ENCODE results near the gene GC. TPM values are rescaled to one million over a fixed set of nuclear protein-coding genes. Genes with fewer than 3 reads are reported as not detected.

GC gene
- total and polyA plus RNA-seq, 2 of the 8 experiments (the other 6 are each of a cell fraction or from before 2014, with no cell fraction given), result 0.09 to 0.34 TPM

GRCh38 chr4:71784569-71785197 lies 804 bp upstream of the GC start:
- Histone ChIP-seq H3K4ac (replicated peaks; ENCODE audit: insufficient read length, low read depth, low read length) (no peak overlapping the region), H2AFZ (ENCODE audit: low read length) (no peak overlapping the region), H4K91ac (replicated peaks; ENCODE audit: insufficient read length, low read length) (no peak overlapping the region), H3K23ac (ENCODE audit: insufficient read length) (no peak overlapping the region), H3K18ac (ENCODE audit: extremely low read depth, low read length) (no peak overlapping the region), H3K14ac (ENCODE audit: insufficient read length) (no peak overlapping the region), H3K27ac (ENCODE audit: low read depth, low read length) (no peak overlapping the region), H4K20me1 (replicated peaks in 1 of 2; ENCODE audit: control insufficient read depth in 1 of 2, insufficient read depth in 2 of 2, low read length in 2 of 2) (no peaks in the 10 kb centered on the region), H2BK20ac (ENCODE audit: low read length) (no peak overlapping the region), H3K9ac (replicated peaks in 1 of 4; ENCODE audit: extremely low read depth in 1 of 4, low read depth in 3 of 4, low read length in 3 of 4) (no peak overlapping the region), H3K79me1 (ENCODE audit: low read depth, low read length) (no peaks in the 10 kb centered on the region), H3K56ac (replicated peaks; ENCODE audit: insufficient read length, low read depth, low read length) (no peak overlapping the region), H2BK12ac (ENCODE audit: low read depth, low read length) (no peak overlapping the region), H3K4me1 (replicated peaks in 1 of 4; ENCODE audit: control insufficient read depth in 3 of 4, insufficient read depth in 4 of 4, low read length in 3 of 4) (no peaks in the 10 kb centered on the region), H3K4me2 (ENCODE audit: insufficient read depth in 1 of 2, low read depth in 2 of 2, low read length in 2 of 2) (no peak overlapping the region), H2BK5ac (ENCODE audit: low read depth, low read length) (no peak overlapping the region), H2BK120ac (replicated peaks; ENCODE audit: low read depth, low read length) (no peak overlapping the region), H2AK5ac (ENCODE audit: low read depth, low read length) (no peak overlapping the region), H4K5ac (ENCODE audit: insufficient read length, low read depth, low read length) (no peak overlapping the region), H3K9me3 (ENCODE audit: insufficient read depth in 2 of 2, low read depth in 1 of 2, low read length in 1 of 2) (no peaks in the 10 kb centered on the region), H3K4me3 (ENCODE audit: extremely low read depth in 1 of 4, insufficient read depth in 2 of 4, low read depth in 3 of 4, low read length in 4 of 4) (no peak overlapping the region), H3K23me2 (ENCODE audit: low read depth, low read length) (no peaks in the 10 kb centered on the region), H4K8ac (ENCODE audit: extremely low read depth, insufficient read depth, low read length) (no peak overlapping the region), H3K36me3 (ENCODE audit: control insufficient read depth in 2 of 4, insufficient read depth in 4 of 4, low read length in 3 of 4) (no peaks in the 10 kb centered on the region), H3K79me2 (ENCODE audit: control insufficient read depth in 1 of 2, insufficient read depth in 2 of 2, low read length in 2 of 2) (no peaks in the 10 kb centered on the region), H2BK15ac (ENCODE audit: low read length) (no peak overlapping the region), H3K27me3 (replicated peaks in 1 of 4; ENCODE audit: control insufficient read depth in 3 of 4, extremely low read depth in 1 of 4, insufficient read depth in 3 of 4, low read length in 3 of 4) (no peaks in the 10 kb centered on the region)
- DNase-seq (ENCODE audit: low read depth in 1 of 2, low spot score in 2 of 2), result no peak
- FAIRE-seq, result no peak
- ChIA-PET POLR2A (ENCODE audit: partially characterized antibody) (no interaction called here), CTCF (ENCODE audit: partially characterized antibody) (interaction anchor here (0.6 to 1.5 kb wide), 6 partner anchors 12 to 1190 kb away, joined by 3 to 4 read pairs (median 3); no protein-coding TSS in a partner anchor)
- TF ChIP-seq SP4 (IDR thresholded peaks at IDR 0.05; ENCODE audit: low read length), result no peak
- TF ChIP-seq TBP (IDR thresholded peaks at IDR 0.05; ENCODE audit: low read depth, low read length), result no peak
- no peak for TF ChIP-seq KDM5A (IDR thresholded peaks at IDR 0.05; ENCODE audit: low read length)
- TF ChIP-seq POLR2A (IDR thresholded peaks at IDR 0.05; ENCODE audit: control extremely low read depth in 1 of 2, low read depth in 2 of 2, low read length in 2 of 2), result no peak
- no peak for TF ChIP-seq CHD1 (IDR thresholded peaks at IDR 0.05; ENCODE audit: low read depth, low read length)
- no peak for TF ChIP-seq RAD21 (IDR thresholded peaks at IDR 0.05 in 1 of 2, conservative IDR thresholded peaks at IDR 0.05 in 1 of 2; ENCODE audit: low read depth in 2 of 2, low read length in 2 of 2)
- no peak for TF ChIP-seq SAP30 (IDR thresholded peaks at IDR 0.05; ENCODE audit: insufficient read depth, insufficient replicate concordance, low read length)
- no peak for TF ChIP-seq NRF1 (IDR thresholded peaks at IDR 0.05; ENCODE audit: low read depth, low read length)
- no peak for TF ChIP-seq KDM4A (IDR thresholded peaks at IDR 0.05; ENCODE audit: low read depth, low read length, severe bottlenecking)
- TF ChIP-seq MAX (IDR thresholded peaks at IDR 0.05), result no peak
- no peak for TF ChIP-seq USF2 (IDR thresholded peaks at IDR 0.05; ENCODE audit: low read length)
- no peak for TF ChIP-seq NANOG (IDR thresholded peaks at IDR 0.05; ENCODE audit: insufficient read depth, low read depth, low read length, poor library complexity, severe bottlenecking)
- TF ChIP-seq CTBP2 (IDR thresholded peaks at IDR 0.05; ENCODE audit: borderline replicate concordance, insufficient read depth, insufficient read length, low read length), result no peak

Data from H1 (cell line).